ENCODE data around the gene DNAAF5. TPM values are rescaled to one million over a fixed set of nuclear protein-coding genes. Genes with fewer than 3 reads are reported as not detected.

The DNAAF5 gene
- total RNA-seq, 1 donor from 2014 or later: 20.5 TPM

DNA sequence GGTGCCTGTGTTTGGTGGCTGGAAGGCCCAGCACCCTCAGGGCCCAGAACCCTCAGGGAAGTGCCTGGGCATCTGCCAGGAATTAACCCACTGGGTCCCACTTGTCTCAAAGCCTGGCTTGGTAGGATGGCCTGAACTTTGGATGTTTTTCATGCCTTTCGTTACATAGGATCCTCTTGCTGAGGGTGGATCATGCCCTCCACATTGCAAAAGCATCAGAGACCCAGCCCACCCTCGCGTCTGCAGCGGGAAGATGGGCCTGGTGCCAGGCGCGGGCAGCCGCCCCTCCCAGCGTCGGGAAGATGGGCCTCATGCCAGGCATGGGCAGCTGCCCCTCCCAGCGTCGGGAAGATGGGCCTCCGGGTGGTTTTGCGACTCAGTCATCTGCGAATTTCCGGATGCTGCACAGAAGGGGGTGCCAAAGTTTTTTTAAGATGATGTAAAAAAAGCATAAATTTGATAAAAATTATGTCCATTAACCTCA is 52.5 kb downstream of the DNAAF5 start:
- DNase-seq (ENCODE audit: low spot score in 2 of 2): no peak
- Histone ChIP-seq H3K27ac (no peak overlapping the region), H3K4me1 (no peaks in the 10 kb centered on the region), H3K27me3 (no peaks in the 10 kb centered on the region), H3K4me3 (no peak overlapping the region), H3K36me3 (peaks cover 16 to 41% of the 10 kb centered on the region in 2 donors), H3K9me3 (no peaks in the 10 kb centered on the region)
- TF ChIP-seq, protein P1, sequence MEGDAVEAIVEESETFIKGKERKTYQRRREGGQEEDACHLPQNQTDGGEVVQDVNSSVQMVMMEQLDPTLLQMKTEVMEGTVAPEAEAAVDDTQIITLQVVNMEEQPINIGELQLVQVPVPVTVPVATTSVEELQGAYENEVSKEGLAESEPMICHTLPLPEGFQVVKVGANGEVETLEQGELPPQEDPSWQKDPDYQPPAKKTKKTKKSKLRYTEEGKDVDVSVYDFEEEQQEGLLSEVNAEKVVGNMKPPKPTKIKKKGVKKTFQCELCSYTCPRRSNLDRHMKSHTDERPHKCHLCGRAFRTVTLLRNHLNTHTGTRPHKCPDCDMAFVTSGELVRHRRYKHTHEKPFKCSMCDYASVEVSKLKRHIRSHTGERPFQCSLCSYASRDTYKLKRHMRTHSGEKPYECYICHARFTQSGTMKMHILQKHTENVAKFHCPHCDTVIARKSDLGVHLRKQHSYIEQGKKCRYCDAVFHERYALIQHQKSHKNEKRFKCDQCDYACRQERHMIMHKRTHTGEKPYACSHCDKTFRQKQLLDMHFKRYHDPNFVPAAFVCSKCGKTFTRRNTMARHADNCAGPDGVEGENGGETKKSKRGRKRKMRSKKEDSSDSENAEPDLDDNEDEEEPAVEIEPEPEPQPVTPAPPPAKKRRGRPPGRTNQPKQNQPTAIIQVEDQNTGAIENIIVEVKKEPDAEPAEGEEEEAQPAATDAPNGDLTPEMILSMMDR (IDR thresholded peaks at IDR 0.05): no peak
- intact Hi-C loops (cut with DNase I): loop anchor here (10.0 kb wide), 2 partner anchors 174 to 264 kb away; partner anchors contain the start of gene PDGFA

DNA sequence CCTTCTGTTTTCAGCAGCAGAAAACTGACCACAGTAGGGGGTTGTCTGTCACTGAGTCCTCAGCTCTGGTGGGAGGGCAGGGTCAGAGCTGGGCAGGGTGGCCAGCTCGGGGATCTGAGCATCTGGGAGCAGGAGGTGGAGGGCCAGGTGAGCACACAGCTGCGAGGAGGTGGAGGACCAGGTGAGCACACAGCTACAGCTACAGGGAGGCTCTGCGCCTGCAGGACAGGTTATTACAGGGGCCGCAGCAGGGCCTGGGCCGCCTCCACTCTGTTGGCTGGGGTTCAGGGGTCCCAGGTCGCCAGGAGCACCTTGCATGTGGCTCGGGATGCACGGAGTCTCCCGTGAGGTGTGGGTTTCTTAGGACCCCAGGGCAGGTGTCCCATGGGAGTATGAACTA is 53.0 kb downstream of the DNAAF5 start:
- Histone ChIP-seq H3K27ac (no peak overlapping the region), H3K36me3 (peaks cover 16 to 41% of the 10 kb centered on the region in 2 donors), H3K4me3 (no peak overlapping the region), H3K27me3 (no peaks in the 10 kb centered on the region), H3K4me1 (no peaks in the 10 kb centered on the region), H3K9me3 (no peaks in the 10 kb centered on the region)
- DNase-seq (ENCODE audit: low spot score in 2 of 2): no peak
- TF ChIP-seq, protein P1 (IDR thresholded peaks at IDR 0.05): no peak
- intact Hi-C loops (cut with DNase I): loop anchor here (10.0 kb wide), 2 partner anchors 175 to 265 kb away; partner anchors contain the start of gene PDGFA

DNA sequence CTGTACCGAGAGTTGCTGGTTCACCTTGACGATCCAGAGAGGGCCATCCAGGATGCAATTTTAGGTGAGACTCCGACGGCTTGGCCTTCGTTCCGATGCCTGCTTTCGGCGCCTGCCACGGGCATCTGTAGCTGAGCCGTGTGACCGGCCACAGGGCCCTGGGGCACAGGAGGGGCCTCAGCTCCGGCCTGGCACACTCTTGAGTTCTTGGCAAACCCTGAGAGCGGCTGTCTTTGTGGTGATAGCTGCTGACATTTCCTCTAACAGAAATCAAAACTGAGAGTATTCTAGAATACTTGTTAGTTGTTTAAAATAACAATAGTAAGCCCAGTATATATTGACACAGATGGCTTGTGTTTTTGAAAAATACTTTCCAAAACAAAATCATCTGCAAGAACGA is 53.6 kb downstream of the DNAAF5 start:
- intact Hi-C loops (cut with DNase I): no loop called here
- Histone ChIP-seq H3K4me3 (no peak overlapping the region), H3K9me3 (no peaks in the 10 kb centered on the region), H3K36me3 (peaks cover 16 to 39% of the 10 kb centered on the region in 2 donors), H3K27ac (no peak overlapping the region), H3K27me3 (no peaks in the 10 kb centered on the region), H3K4me1 (no peaks in the 10 kb centered on the region)
- TF ChIP-seq, protein P1 (IDR thresholded peaks at IDR 0.05): no peak
- DNase-seq (ENCODE audit: low spot score in 2 of 2): no peak

DNA sequence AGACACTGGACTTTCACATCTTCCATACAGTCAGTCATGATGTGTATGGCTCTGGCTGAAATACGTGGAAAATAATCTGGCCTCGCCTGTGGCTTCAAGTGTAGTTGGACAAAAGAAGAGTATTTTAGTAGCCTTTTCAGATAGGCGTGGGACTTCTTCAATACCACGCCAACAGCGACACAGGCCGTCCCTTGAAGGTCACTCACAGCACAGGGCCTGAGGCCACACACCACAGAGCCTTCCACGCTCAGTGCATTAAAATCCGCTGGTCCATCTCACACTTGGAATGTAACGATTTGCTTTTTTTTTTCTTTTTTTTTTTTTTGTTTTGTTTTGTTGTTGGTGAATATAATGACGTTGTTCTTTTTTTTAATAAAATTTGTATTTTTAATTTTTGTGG is 54.0 kb downstream of the DNAAF5 start:
- Histone ChIP-seq H3K27ac (no peak overlapping the region), H3K36me3 (peaks cover 16 to 38% of the 10 kb centered on the region in 2 donors), H3K27me3 (no peaks in the 10 kb centered on the region), H3K4me3 (no peak overlapping the region), H3K9me3 (no peaks in the 10 kb centered on the region), H3K4me1 (no peaks in the 10 kb centered on the region)
- TF ChIP-seq, protein P1 (IDR thresholded peaks at IDR 0.05): no peak
- intact Hi-C loops (cut with DNase I): no loop called here
- DNase-seq (ENCODE audit: low spot score in 2 of 2): no peak

DNA sequence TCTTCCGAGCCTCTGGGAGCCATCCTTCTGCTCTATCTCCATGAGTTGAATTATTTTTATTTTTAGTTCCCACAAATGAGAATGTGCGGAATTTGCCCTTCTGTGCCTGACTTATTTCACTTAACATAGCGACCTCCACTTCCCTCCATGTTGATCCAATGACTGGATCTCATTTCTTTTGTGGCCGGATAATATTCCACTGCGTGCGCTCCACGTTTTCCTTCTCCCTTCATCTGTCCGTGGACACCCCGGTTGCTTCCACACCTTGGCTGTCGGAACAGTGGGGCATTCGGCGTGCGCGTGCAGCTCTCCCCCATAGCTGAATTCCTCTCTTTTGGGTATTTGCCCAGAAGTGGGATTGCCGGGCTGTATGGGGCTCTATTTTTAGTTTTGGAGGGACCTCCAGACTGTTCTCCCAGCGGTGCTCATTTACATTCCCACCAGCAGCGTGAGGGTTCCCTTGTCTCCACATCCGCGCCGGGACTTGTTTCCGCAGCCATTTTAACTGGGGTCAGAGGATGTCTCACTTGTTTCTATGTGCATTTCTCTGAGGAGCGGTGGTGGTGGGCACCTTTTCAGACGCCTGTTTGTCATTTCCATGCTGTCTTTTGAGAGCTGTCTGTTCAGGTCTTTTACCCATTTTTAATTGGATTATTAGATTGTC is 54.8 kb downstream of the DNAAF5 start:
- TF ChIP-seq, protein P1 (IDR thresholded peaks at IDR 0.05): no peak
- Histone ChIP-seq H3K36me3 (peaks cover 16 to 33% of the 10 kb centered on the region in 2 donors), H3K4me3 (no peak overlapping the region), H3K9me3 (no peaks in the 10 kb centered on the region), H3K4me1 (peaks cover 0 to 4% of the 10 kb centered on the region in 2 donors), H3K27ac (no peak overlapping the region), H3K27me3 (no peaks in the 10 kb centered on the region)
- DNase-seq (ENCODE audit: low spot score in 2 of 2): no peak
- intact Hi-C loops (cut with DNase I): no loop called here
